MM.1S (cell line): Measurements from ENCODE around the gene TSR1.

Source experiments
- DNase-seq: peaks from one replicate; pipeline ENCODE4 v3.0.0-alpha.2; 2015
- H2AFZ ChIP-seq: fragments of 300-600 bp; sonication (generic); 2 replicates; pipeline ENCODE4 v1.6.0; 2016; ENCODE audit warnings: antibody characterized with exemption, low read length
- H3F3A ChIP-seq: fragments of 300-600 bp; sonication (generic); 2 replicates; pipeline ENCODE4 v1.6.1; 2016; ENCODE audit warnings: mild to moderate bottlenecking, antibody characterized with exemption, low read length, moderate library complexity, mixed read lengths; ENCODE audit not compliant: insufficient read depth
- H3K27ac ChIP-seq: fragments of 300-600 bp; sonication (generic); 2 replicates; pipeline ENCODE4 v1.5.1; 2016; ENCODE audit warnings: mild to moderate bottlenecking, low read length
- H3K27me3 ChIP-seq: fragments of 300-600 bp; sonication (generic); replicated peaks from 2 replicates; pipeline ENCODE4 v1.6.0; 2016; ENCODE audit warnings: low read length; ENCODE audit not compliant: insufficient read depth
- H3K36me3 ChIP-seq: fragments of 300-600 bp; sonication (generic); replicated peaks from 2 replicates; pipeline ENCODE4 v1.6.1; 2016; ENCODE audit warnings: mild to moderate bottlenecking, low read length, mixed read lengths; ENCODE audit not compliant: insufficient read depth
- H3K4me1 ChIP-seq: fragments of 300-600 bp; sonication (generic); 2 replicates; pipeline ENCODE4 v1.6.1; 2016; ENCODE audit warnings: low read length, mixed read lengths
- H3K4me2 ChIP-seq: fragments of 300-600 bp; sonication (generic); 2 replicates; pipeline ENCODE4 v1.6.0; 2016; ENCODE audit warnings: low read depth, low read length
- H3K4me3 ChIP-seq: fragments of 300-600 bp; sonication (generic); 2 replicates; pipeline ENCODE4 v1.5.1; 2016; ENCODE audit warnings: low read length, mixed read lengths
- H3K79me2 ChIP-seq: fragments of 300-600 bp; sonication (generic); 2 replicates; pipeline ENCODE4 v1.6.1; 2016; ENCODE audit warnings: mixed run types, low read length, mixed read lengths
- H3K9ac ChIP-seq: fragments of 300-600 bp; sonication (generic); 2 replicates; pipeline ENCODE4 v1.6.1; 2016; ENCODE audit warnings: low read length, mixed read lengths
- H3K9me2 ChIP-seq: fragments of 300-600 bp; sonication (generic); replicated peaks from 2 replicates; pipeline ENCODE4 v1.6.1; 2016; ENCODE audit warnings: mild to moderate bottlenecking, low read length, mixed read lengths; ENCODE audit not compliant: insufficient read depth
- H3K9me3 ChIP-seq: fragments of 300-600 bp; sonication (generic); replicated peaks from 2 replicates; pipeline ENCODE4 v1.6.1; 2016; ENCODE audit warnings: mild to moderate bottlenecking, low read length, mixed read lengths; ENCODE audit not compliant: insufficient read depth
- H4K20me1 ChIP-seq: fragments of 300-600 bp; sonication (generic); 2 replicates; pipeline ENCODE4 v1.6.1; 2016; ENCODE audit warnings: mild to moderate bottlenecking, low read length, moderate library complexity, mixed read lengths; ENCODE audit not compliant: insufficient read depth
- CTCF ChIP-seq: fragments of 300-600 bp; sonication (generic); IDR thresholded peaks from 2 replicates; pipeline ENCODE4 v1.5.1; 2016; ENCODE audit warnings: antibody characterized with exemption, low read length, mixed read lengths
- EZH2 ChIP-seq: fragments of 300-600 bp; sonication (generic); optimal IDR thresholded peaks from 2 replicates; pipeline ENCODE3; 2017; ENCODE audit warnings: low read depth, mild to moderate bottlenecking, antibody characterized with exemption, low read length, mixed read lengths
- EZH2phosphoT487 ChIP-seq: fragments of 300-600 bp; sonication (generic); IDR thresholded peaks from 2 replicates; pipeline ENCODE4 v1.6.1; 2018; ENCODE audit warnings: antibody characterized with exemption, low read length

TSR1 gene

DNA sequence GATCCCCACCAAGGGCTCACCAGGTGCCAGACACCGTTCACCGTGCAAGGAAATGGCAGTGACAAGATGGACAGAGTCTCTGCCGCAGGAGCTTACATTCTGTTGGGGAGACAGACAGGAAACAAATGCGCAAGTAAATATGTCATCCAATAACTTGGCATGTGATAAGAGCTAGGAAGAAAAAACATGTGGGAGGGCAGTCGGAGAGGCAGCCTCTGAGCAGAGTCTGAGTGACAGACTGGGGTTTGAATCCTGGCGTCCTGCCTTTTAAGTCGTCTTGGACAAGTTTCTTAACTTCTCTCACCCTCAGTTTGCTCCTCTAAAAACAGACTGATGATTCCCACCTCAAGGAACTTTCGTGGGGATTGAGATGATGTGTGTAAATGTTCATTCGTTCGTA lies 8.3 kb upstream of the TSR1 start:
- H3F3A ChIP-seq = no peaks in the 10 kb centered on the region
- no peak overlapping the region for H3K9ac ChIP-seq
- H3K79me2 ChIP-seq = no peaks in the 10 kb centered on the region
- H3K9me2 ChIP-seq = no peaks in the 10 kb centered on the region
- H3K36me3 ChIP-seq = no peaks in the 10 kb centered on the region
- no peaks in the 10 kb centered on the region for H3K27me3 ChIP-seq
- no peaks in the 10 kb centered on the region for H3K9me3 ChIP-seq
- no peak overlapping the region for H3K4me3 ChIP-seq
- H3K27ac ChIP-seq = no peak overlapping the region
- DNase-seq = no peak
- no peak overlapping the region for H2AFZ ChIP-seq
- no peaks in the 10 kb centered on the region for H3K4me1 ChIP-seq
- no peak overlapping the region for H3K4me2 ChIP-seq
- no peaks in the 10 kb centered on the region for H4K20me1 ChIP-seq
- TF ChIP-seq EZH2 (no peak), EZH2phosphoT487 (no peak), CTCF (no peak)

DNA sequence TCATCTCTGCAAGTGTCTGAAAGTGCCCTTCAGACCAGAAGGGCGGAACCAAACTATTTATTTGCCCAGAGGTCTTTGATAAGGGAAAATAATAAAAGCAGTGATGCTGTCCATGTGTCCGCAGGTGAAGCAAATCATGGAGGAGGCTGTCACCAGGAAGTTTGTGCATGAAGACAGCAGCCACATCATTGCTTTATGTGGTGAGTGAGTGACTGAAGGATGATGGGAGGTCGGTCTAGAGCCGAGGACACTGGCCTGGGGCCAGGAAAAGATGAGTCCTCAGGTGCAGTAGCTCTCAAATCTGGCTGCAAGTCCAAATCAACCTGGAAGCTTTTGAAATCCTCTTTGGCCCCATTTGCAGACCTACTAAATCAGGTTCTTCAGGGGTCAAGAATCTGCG lies 7.2 kb upstream of the TSR1 start:
- DNase-seq = no peak
- Histone ChIP-seq H4K20me1 (no peaks in the 10 kb centered on the region), H3K4me2 (no peak overlapping the region), H3K9me3 (no peaks in the 10 kb centered on the region), H3K4me3 (no peak overlapping the region), H3K27me3 (no peaks in the 10 kb centered on the region), H3K9me2 (no peaks in the 10 kb centered on the region), H3F3A (no peaks in the 10 kb centered on the region), H2AFZ (no peak overlapping the region), H3K27ac (no peak overlapping the region), H3K36me3 (no peaks in the 10 kb centered on the region), H3K4me1 (no peaks in the 10 kb centered on the region), H3K79me2 (no peaks in the 10 kb centered on the region), H3K9ac (no peak overlapping the region)
- TF ChIP-seq EZH2phosphoT487 (no peak), CTCF (no peak), EZH2 (no peak)

GRCh38 chr17:2338315-2338657 lies 2.0 kb upstream of the TSR1 start:
- Histone ChIP-seq H3F3A (peaks cover 7% of the 10 kb centered on the region), H3K4me2 (peak overlapping the region; percentile 77), H3K27me3 (no peaks in the 10 kb centered on the region), H3K36me3 (peaks cover 12% of the 10 kb centered on the region), H3K9ac (no peak overlapping the region; the same call in 1 of the 2 replicates), H3K4me1 (peaks cover 12% of the 10 kb centered on the region; the same call in 1 of the 2 replicates), H3K27ac (no peak overlapping the region), H4K20me1 (no peaks in the 10 kb centered on the region), H3K9me2 (no peaks in the 10 kb centered on the region), H3K79me2 (peaks cover 31% of the 10 kb centered on the region), H3K4me3 (peak overlapping the region; percentile 85), H3K9me3 (no peaks in the 10 kb centered on the region), H2AFZ (peak overlapping the region; percentile 67)
- no peak for DNase-seq
- no peak for TF ChIP-seq EZH2phosphoT487
- no peak for TF ChIP-seq CTCF
- TF ChIP-seq EZH2 = no peak
